ENCODE data around the gene SOCS2. TPM values are rescaled to one million over a fixed set of nuclear protein-coding genes. Genes with fewer than 3 reads are reported as not detected.

The SOCS2 gene
- polyA plus RNA-seq, 1 donor, result 36.1 TPM

DNA sequence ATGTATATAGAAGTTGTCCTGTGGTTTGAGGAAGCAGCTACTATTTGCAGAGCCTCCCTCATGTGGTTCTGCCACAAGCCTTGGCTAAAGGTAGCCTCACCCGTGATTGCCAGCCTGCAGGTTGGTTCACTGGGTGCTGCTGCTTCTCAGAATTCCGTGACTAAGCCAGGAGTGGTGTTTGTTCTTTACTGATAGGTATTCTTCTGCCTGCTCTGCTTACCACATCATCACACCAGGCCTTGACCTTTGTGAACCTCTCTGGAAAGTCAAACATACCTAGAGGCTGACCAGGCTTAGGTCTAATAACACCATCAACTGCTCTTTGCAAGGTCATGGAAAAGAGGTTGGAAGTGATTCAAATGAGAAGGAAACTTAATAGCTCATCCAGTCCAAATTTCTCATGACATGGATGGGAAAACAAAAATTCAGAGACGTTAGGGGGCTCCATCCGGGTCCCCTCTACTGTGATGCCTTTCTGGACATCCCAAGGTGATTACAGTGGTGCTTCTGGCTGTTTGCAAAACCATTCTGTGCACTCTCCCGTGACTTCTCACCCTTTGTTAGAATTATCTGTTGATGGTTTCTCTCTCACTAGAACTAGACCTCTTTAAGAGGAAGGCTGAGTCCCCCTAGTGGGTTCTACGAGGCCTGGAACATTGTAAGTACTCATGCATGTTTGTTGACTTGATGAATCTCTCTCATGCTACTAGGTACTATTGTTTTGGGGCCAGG lies 8.5 kb upstream of the SOCS2 start:
- no peak for DNase-seq

DNA sequence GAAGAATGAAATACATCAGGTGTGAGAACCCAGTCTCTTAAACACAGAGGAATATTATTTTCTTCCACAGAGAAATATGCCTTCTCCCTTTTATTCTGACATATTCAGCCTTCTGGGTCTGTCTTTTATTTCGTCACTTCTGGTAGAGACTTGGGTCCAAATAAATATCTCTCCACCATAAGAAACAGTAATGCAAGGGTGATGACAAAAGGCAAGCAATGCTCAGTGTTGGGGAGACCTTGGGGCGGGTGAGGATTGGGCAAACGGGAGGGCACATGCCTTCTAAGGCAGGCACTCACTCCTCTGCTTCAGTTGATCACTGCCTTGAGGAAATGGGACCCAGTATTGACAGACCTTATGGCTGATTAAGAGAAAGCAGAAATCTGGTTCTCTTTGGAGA lies 6.7 kb upstream of the SOCS2 start:
- DNase-seq, result no peak

DNA sequence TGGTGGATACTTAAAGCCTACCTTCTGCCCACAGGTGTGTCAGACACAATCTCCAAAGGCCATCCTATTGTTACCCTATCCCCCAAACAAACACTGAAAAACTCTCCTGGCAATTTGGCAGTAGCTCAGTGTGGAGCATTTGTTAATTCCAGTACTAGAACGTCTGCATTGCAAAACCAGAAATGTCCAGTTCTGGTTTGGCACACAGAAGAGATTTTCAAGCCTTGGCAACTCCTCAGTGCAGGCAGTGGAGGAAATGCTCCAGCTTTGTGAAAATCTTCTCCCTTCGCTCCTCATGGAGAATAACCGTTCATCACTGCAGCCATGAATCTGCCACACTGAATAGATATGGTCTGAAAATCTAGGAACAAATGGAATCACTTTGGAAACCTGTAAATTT lies 5.3 kb upstream of the SOCS2 start:
- DNase-seq, result no peak

DNA sequence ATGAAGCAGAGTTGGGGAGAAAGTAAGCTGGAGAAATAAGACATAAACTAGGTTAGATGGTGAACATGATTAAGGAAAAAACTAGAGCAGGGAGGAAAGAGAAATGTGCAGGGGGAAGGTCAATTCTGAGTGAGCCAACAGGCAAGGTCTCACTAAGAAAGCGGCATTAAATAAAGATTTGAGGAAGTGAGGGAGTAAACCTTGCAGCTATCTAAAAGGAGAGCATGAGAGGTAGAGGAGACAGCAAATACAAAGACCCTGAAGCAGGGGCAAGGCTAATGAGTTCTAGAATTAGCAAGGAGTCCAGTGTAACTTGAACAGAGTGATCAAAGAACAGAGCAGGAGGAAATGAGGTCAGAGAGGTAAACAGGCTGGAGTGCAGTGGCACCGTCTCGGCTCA lies 4.4 kb upstream of the SOCS2 start:
- DNase-seq, result no peak

DNA sequence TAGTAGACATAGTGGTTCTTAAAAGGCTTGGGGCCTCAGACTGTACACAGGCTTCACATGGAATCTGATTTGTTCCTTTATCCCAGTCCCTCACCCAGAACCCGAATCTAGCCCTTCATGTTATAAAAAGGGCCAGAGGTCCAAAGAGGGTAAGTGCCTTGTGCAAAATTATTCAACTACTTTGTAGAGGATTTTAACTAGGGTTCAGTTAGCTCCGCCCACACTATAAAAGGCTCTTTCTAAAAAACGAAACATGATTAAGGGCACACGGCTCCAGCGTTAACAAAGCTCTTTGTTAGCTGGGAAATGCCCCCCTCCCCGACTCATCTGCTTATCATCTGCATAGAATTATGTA lies 3.2 kb upstream of the SOCS2 start:
- no peak for DNase-seq

DNA sequence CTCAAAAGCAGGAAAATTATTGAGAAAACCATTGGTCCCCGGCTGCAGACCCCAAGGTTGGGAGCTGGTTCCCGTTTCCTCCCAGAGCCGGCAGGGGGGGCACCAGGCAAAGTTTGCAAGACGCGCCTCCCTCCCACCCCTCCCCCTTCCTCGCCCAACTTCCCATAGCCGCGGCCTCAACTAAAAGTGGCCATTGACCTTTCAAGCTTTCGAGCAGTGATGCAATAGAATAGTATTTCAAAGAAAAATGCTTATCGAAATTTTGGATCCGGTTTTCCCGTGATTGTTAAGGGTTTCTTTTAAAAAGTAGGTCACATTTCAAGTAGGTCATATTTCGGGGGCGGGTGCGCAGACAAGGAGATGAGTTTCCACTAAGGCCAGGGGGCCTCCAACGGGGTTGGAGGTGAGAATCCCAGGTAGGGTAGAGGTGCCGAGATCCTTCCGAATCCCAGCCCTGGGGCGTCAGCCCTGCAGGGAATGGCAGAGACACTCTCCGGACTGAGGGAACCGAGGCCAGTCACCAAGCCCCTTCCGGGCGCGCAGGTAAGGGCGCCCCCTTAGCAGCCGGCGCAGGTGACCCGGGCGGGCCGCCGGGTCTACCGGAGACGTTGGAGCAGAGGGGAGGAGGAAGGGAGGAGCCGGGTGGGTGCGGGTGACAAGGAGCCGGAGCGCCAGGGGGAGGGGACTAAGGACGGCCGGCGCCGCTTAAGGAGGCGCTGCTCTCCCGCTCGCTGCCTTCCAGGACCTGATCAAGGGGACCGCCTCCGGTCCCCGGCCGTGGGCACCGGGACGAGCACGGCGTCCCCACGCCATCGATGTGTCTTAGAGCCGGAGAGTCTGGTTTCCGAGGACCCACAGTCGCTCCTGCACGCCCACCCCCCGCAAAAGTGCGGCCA lies 2.6 kb upstream of the SOCS2 start:
- DNase-seq, result peak; percentile 90

DNA sequence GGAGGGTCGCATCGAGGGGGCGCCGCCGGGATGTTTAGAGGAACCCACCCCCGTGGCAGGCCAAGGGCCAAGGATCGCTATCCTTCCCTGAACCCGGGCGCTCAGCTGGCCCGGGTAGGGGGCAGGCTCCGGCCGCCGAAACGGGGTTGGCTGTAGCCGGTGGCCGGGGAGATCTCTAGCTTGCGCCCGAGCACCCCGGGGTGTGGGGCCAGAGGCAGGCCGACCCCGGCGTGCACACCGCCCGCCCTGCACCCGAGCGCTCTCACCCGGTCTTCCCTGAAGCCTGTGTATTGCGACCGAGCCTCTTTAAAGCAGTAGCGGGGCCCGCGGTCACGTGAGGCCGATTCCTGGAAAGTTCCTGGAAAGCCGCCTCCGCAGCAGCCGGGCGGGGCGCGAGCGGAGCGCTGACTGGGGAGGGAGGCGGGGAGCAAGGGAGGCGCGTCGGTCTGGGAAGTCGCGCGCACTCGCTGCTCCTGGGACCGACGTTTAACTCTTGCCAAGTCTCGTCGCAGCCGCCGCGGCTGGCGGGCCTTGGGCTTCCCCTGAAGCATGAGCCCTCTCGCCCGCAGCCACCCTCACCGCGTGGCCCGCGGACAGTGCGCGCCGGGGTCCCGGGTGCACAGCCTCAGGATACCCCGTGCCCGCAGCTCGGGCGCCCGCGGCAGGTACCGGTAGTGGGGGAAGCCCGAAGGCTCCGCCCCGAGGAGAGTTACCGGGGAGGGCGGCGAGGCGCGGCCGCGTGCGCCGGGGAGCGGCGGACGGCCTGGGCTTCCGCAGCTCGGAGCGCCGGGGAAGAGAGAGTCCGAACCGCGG lies 1.7 kb upstream of the SOCS2 start:
- peak; percentile 95 for DNase-seq

DNA sequence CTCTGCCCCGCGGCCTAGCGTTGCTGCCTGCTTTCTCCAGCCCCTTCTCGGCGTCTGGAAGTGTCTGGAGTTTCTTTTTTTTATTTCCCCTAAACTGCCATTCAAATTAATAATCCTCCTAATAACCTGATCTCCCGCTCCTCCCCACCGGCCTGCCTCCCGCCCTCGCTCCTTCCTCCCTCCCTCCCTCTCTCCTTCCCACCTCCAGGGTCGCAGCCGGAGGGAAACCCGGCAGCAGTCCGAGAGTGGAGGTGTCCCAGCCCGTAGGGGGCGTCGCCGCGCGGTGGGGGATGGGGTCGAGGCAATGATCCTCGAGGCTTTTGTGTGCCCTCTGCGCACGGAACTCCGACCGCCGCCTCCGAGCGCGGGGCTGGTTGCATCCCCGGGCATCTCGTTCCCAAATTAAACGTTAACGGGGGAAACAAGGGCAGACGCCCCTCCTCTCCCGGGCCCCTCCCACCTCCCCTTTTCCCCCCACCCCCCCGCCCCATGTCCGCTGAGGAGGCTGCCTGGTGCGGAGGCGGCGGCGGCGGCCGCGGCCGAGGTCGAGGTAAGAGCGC lies 1.0 kb upstream of the SOCS2 start:
- DNase-seq, result peak; percentile 77

DNA sequence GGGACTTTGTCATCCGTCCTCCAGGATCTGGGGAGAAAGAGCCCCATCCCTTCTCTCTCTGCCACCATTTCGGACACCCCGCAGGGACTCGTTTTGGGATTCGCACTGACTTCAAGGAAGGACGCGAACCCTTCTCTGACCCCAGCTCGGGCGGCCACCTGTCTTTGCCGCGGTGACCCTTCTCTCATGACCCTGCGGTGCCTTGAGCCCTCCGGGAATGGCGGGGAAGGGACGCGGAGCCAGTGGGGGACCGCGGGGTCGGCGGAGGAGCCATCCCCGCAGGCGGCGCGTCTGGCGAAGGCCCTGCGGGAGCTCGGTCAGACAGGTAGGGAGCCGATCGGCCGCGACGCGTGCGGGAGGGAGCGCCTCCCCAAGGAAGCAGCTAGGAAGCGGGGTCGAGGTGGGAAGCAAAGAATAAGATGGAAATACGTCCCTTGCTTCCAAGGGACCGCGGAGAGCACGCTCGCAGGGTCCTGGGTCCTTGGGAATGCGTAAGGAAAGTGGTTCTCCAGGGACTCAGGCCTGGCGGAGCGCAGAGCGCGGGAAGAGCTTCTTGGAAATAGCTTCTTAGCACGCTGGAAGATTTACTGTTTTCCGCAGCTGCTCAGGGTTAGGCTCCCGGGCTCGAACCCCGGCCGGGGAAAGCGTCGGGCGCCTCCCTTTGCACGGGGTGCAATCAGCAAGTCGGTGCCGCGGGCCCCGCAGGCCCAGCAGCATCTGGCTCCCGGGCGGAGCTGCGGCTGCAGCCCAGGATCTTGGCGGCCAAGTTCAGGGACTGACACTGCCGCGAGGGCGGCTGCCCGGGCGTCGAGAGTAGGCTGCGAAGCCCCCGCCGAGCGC lies 457 bp downstream of the SOCS2 start:
- DNase-seq, result no peak

DNA sequence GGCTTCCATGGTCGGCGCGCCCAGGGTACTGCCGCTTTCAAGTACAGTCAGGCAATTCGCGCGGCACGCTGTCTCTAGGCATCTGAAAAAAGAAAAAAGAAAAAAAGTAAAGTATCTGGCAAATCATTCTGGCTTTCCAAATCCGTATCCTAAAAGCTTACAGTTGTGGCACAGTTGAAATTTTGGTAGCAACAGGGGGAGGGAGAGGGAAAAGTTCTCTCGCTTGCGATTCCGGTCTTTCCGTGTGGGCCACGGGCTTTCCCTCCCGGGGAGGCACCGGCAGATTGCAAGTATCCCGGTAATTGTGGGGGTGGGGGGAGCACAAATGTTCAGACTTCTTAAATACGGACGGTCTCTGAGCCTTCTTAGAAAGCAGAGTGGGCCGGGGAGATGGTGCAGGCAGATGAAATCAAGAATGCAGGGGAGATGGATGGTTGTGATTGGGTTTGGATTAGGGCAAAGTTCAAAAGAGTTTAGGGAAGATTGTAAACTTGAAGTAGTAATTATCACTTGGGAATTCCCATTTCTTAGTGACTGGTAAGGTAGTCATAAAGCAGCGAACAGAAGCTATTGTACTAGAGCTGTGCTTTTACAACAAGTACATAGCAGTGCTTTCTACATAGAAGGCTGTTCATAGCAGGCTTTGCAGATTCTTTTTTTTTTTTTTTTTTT lies 1.2 kb downstream of the SOCS2 start:
- DNase-seq, result no peak

DNA sequence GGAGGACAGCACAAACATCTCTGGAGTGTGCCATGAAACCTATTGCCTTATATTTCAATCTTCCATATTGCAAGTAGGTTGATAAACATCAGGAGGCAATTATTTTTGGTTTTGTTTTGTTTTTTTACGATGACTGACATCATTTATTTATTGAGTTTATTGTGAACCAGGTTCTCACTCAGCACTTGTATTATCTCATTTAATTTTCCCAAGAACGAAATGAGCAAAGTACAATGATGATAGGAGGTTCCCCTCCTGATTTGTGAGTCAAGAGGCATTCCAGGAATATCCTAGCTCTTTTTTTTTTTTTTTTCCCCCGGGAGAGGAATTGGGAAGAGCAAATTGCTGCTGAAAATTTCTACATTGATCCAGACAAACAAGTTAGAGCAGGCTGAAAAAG lies 4.7 kb downstream of the SOCS2 start:
- DNase-seq, result no peak

DNA sequence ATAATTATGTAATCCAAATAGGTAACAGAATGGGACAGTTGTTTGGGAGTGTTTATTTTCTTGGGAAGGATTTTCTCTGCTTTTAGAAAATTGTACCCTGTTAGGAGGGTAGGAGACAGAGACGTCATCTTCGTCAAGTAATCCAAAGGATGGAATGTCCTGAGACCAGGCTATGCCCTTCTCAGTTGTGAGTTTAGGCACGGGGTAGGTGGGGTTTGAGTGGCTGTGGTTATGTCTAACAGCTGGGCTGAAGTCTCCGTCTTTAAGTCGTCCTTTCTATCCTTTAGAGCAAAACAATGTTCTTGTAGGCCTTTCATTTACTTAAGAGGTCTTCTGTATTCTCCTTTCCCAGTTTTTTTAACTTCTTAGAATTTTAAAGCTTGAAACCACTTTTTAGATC lies 5.7 kb downstream of the SOCS2 start:
- no peak for DNase-seq

DNA sequence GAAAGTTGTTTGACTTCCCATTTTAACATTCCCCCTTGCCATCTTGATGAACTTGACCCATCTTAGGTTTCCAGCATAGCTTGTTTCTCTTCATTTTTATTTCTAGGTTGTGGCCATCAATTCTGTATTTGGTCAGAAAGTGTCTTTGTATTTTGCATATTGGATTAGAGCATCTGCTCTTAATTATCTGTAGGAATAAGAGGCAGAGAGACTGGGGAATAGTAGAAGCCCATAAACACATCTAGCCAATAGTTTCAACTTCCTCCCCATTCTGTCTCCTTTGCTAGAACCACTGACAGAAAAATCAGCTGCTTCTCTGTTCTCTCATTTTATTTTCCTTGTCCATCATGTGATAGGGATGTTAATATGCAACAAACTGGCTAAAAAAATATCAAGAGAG lies 8.2 kb downstream of the SOCS2 start:
- DNase-seq, result no peak

DNA sequence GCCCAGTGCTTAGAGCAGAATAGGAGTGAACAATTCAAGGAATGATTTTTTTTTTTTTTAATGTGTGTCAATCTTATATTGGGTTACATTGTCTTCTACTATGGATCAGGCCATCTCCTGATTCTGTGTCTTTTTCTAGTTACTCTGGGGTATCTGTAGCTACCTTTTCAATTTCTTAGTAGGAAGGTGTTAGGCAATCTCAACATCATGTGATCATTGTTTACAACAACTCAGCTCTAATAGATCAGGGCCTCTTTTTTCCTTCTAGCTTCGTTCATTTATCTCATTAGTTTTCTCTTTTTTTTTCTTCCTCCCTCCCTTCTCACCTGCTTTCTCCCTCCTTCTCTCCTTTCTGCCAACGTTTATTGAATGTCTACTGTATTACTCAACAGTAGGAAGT lies 8.9 kb downstream of the SOCS2 start:
- no peak for DNase-seq

DNA sequence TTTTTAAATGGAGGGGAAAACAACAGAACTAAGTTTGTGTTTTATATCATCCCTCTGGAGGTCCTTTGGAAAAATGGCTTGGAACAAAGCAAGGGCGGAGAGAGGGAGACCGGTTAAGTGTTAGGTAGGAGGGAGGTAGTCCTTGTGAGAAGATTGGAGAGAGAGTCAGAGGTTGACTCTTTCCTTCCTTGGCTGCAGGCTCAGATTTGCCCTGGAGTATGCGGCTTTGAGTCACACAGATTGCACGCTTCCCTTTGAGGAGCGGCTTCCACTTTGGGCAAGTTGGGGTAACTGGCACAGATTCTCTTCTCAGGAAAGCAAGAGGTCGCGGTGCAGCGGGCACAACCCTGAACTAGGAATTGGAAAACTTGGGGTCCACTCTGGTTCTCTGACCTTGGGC lies 9.9 kb downstream of the SOCS2 start:
- no peak for DNase-seq

DNA sequence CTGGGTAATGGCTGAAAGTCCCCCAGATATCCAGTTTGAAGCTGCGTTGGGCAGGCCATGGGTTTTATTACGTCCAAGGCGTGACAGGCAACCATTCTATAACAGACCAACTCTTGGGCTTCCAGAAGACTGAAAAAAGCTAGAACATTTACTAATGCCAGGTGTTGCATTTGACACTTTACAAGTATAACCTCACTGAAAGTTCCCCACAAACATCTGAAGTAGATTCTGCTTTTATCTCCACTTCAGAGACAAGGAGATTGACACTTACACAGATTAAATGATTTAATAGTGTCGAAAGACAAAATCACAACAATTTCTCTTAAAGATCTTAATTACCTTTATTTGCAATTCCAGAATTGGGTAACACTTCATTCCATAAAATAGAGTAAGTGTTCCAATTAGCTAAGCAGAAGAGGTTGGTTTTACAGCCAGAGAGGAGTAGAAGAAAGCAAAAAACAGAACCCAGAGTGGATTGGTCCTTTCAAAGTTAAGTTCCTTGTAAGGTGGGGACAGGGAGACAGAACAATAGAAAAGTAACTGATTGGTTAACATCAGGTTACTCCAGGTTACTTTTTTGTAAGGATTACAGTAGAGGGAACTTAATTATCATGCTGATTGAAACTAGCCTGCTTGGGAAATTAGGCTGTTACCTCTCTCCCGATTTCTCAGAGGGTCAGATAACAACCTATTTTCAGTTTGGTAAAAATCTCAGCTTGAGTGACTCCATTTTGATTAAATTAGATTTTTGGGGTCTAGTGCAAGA lies 11.3 kb downstream of the SOCS2 start:
- no peak for DNase-seq

DNA sequence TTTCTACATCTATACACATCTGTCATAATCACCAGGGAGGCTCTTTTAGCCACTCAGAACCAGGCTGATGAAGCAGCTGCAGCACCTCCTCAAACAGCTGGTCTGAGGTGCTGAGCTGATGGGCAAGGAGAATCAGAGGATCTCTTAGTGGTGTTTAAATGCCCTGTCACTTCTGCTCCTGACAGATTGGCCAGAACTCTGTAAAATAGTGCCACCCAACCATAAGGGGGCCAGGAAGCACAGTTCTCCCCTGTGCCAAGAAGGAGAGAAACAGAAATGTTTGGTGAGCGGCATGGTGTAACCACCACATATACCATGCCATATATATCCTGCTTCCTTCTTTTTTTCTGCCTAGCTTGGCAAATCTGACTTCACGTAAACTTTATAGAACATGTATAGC lies 12.8 kb downstream of the SOCS2 start:
- no peak for DNase-seq

DNA sequence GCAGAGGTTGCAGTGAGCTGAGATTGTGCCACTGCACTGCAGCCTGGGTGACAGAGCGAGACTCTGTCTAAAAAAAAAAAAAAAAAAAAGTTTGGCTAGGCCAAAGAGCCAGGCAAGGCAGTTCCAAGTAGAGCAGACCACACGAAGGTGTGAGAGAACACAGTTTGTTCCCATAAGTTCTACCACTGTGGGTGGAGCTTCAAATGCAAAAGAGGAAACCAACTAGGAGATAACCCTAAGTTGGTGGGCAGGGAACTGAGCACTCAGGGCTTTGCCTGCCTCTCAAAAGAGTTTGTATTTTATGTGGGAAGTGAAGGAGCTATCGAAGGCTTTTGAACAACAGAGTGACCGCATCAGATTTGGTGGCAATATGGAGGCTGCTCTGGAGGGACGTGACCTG lies 15.1 kb downstream of the SOCS2 start:
- DNase-seq, result no peak

DNA sequence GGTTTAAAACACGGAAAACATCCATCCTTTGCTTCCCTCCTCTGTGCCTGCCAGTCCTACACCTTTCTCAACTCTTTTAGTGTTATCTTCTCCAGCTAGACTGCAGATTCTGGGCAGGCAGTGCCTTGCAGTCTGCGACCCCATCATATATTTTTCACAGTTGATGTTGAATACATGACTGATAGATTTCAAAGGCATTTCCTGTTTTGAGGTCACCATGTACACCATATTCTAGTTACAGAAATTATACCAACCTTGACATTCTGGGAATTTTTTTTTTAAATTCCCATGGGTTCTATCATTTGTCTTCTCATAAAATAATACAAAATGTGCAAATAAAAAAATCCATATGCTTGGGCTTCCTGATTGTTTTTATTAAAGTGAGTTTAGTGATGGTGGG lies 16.6 kb downstream of the SOCS2 start:
- DNase-seq, result no peak
